GM19239 (cell line): Measurements from ENCODE around the gene BOK.
A peak's percentile ranks its signal among the peaks of the same experiment; 100 is the strongest.

Experiments
- DNase-seq: peaks from one replicate; pipeline ENCODE4 v3.0.0; 2011; ENCODE audit warnings: low spot score; ENCODE audit not compliant: insufficient read length
- FAIRE-seq: peaks from 2 replicates; lab custom pipeline; 2011; peaks lifted over from hg19 to GRCh38; lab: Jason Lieb, UNC

BOK gene

GRCh38 chr2:241595600-241596140 is 37.1 kb downstream of the BOK start:
- FAIRE-seq (no peak), DNase-seq (no peak)

- no peak for DNase-seq
- no peak for FAIRE-seq
Observed at GRCh38 chr2:241597561-241597960, 39.0 kb downstream of the BOK start.

- no peak for FAIRE-seq
- no peak for DNase-seq
Observed at GRCh38 chr2:241598061-241598460, 39.5 kb downstream of the BOK start.

GRCh38 chr2:241598487-241598886 is 39.9 kb downstream of the BOK start:
- FAIRE-seq (no peak), DNase-seq (no peak)

GRCh38 chr2:241599615-241600014 is 41.1 kb downstream of the BOK start:
- no peak for DNase-seq

GRCh38 chr2:241601841-241602240 is 43.3 kb downstream of the BOK start:
- FAIRE-seq (no peak), DNase-seq (no peak)

More at GRCh38 chr2:241599615-241600014, 41.1 kb downstream of the BOK start:
- FAIRE-seq: peak; percentile 21

GRCh38 chr2:241602720-241603119 is 44.2 kb downstream of the BOK start:
- FAIRE-seq: no peak
- DNase-seq: no peak

- no peak for FAIRE-seq
- no peak for DNase-seq
Observed at GRCh38 chr2:241603686-241604085, 45.1 kb downstream of the BOK start.

GRCh38 chr2:241606186-241606585 is 47.6 kb downstream of the BOK start:
- no peak for DNase-seq
- no peak for FAIRE-seq

GRCh38 chr2:241607162-241607885 is 48.8 kb downstream of the BOK start:
- no peak for FAIRE-seq
- DNase-seq: no peak

- no peak for FAIRE-seq
- no peak for DNase-seq
Observed at GRCh38 chr2:241608881-241609280, 50.3 kb downstream of the BOK start.

- FAIRE-seq: peak; percentile 87
Observed at GRCh38 chr2:241609859-241610793, 51.6 kb downstream of the BOK start.

GRCh38 chr2:241611062-241611461 is 52.5 kb downstream of the BOK start:
- DNase-seq (no peak), FAIRE-seq (no peak)

More at GRCh38 chr2:241609859-241610793, 51.6 kb downstream of the BOK start:
- DNase-seq: peak; percentile 95

GRCh38 chr2:241612156-241613016 is 53.8 kb downstream of the BOK start:
- no peak for FAIRE-seq
- no peak for DNase-seq

GRCh38 chr2:241613017-241613780 is 54.7 kb downstream of the BOK start:
- DNase-seq (no peak), FAIRE-seq (no peak)

GRCh38 chr2:241615041-241615440 is 56.5 kb downstream of the BOK start:
- FAIRE-seq (no peak), DNase-seq (no peak)

- no peak for FAIRE-seq
- no peak for DNase-seq
Observed at GRCh38 chr2:241615522-241616052, 57.0 kb downstream of the BOK start.

GRCh38 chr2:241616168-241617125 is 57.9 kb downstream of the BOK start:
- FAIRE-seq: no peak
- no peak for DNase-seq
